Heart right ventricle (tissue), 16 donors: ENCODE measurements around the gene MTRFR. TPM values are rescaled to one million over a fixed set of nuclear protein-coding genes. Genes with fewer than 3 reads are reported as not detected.

Source experiments
- ATAC-seq, 8 donors: fragments of 200-7000 bp; cut with Tn5 transposase; one replicate each; pipeline ENCODE4 v1.9.1; 2020; ENCODE audit warnings: mild to moderate bottlenecking in 8 of 8, moderate library complexity in 8 of 8, moderate number of reproducible peaks in 1 of 8
- DNase-seq, 2 donors: peaks; one replicate each; pipeline ENCODE4 v3.0.0-alpha.2; 2020
- H3K27ac ChIP-seq, 10 donors: fragments of 200-600 bp; sonication (generic) in 2 of 10; one replicate each; pipeline versions ENCODE4 v1.5.0 to v1.8.0; 2020 to 2022; ENCODE audit warnings: mild to moderate bottlenecking in 3 of 10
- H3K27me3 ChIP-seq, 7 donors: fragments of 200-600 bp; one replicate each; pipeline ENCODE4 v1.8.0; 2021 to 2022; ENCODE audit warnings: mild to moderate bottlenecking in 2 of 7
- H3K36me3 ChIP-seq, 9 donors: fragments of 200-600 bp; sonication (generic) in 1 of 9; one replicate each; pipeline versions ENCODE4 v1.5.0 to v1.8.0; 2020 to 2022; ENCODE audit warnings: mild to moderate bottlenecking in 2 of 9
- H3K4me1 ChIP-seq, 9 donors: fragments of 200-600 bp; sonication (generic) in 1 of 9; one replicate each; pipeline versions ENCODE4 v1.5.0 to v1.8.0; 2020 to 2022; ENCODE audit warnings: mild to moderate bottlenecking in 4 of 9
- H3K4me3 ChIP-seq, 10 donors: fragments of 200-600 bp; sonication (generic) in 2 of 10; one replicate each; pipeline versions ENCODE4 v1.5.0 to v1.8.0; 2020 to 2022; ENCODE audit warnings: mild to moderate bottlenecking in 7 of 10, moderate library complexity in 2 of 10
- H3K9me3 ChIP-seq, 11 donors: fragments of 200-600 bp in 10 of 11; sonication (generic) in 2 of 11; one replicate each; pipeline versions ENCODE4 v1.5.0 to v1.8.0; 2013 to 2022; ENCODE audit warnings: mild to moderate bottlenecking in 2 of 11, control low read depth in 1 of 11, moderate library complexity in 1 of 11
- WGBS, 2 donors: extraction: QIAGEN DNeasy Blood & Tissue Kit; methylation state at CpG; one replicate each; pipeline ENCODE4 v1.1.7; 2013; ENCODE audit warnings: inconsistent platforms in 1 of 2; 5-methylcytosine and 5-hydroxymethylcytosine counted together
- intact Hi-C, 10 donors: fragments of 100-400 bp; cut with DNase I; formaldehyde crosslinking; loops; one replicate each; pipeline versions ENCODE4 v1.11.1 to v1.14.2; 2022
- polyA plus RNA-seq, 2 donors: library from polyadenylated mRNA; stranded (reverse); fragments of 200-250 nt; gene quantifications; one replicate each; pipeline ENCODE4 v1.2.3, GENCODE V29; 2013
- total RNA-seq, 10 donors: library from RNA; stranded (reverse); fragmentation: NEBNext Ultra II Directional in 3 of 10; extraction: Animal tissue kit (Norgen Biotek cat#: 25700) in 3 of 10; gene quantifications; one replicate each; pipeline versions ENCODE4 v1.2.1 to v1.2.4, GENCODE V29; 2021 to 2023
- TF ChIP-seq, protein P1 (sequence below), 9 donors: fragments of 200-600 bp; sonication (generic) in 2 of 9; IDR thresholded peaks; one replicate each; pipeline versions ENCODE4 v1.5.0 to v1.8.0; 2021 to 2022; ENCODE audit warnings: antibody characterized with exemption in 9 of 9, mild to moderate bottlenecking in 5 of 9, moderate library complexity in 1 of 9
- donor health status: Arrhythmogenic right ventricular cardiomyopathy.
- donor health status: ischemic (EF 13 %, LVEDD 7.1; RV severe dilation, severe dysfunction).
- donor health status: healthy with polysubstance abuse.
- donor health status: DM: no; HTN: yes; CAD: no.
- donor health status: DM: no; HTN: no; CAD: no.
- donor health status: ischemic (EF 25% LVEDD 6.9; RV normal size, moderate dysfunction).
- donor health status: ischemic (EF 25% LVEDD 5.7; RV mildly dilated, moderate dysfunction).
- donor health status: healthy.
- donor health status: DM: yes; HTN: yes; CAD: no.
- donor health status: Ischemic cardiomyopathy.
- donor health status: ischemic (EF 35%, LVEDD 5.7; RV mildly dilated, moderate dysfunction).
- donor health status: nonischemic (EF 11% LVEDD 7.7; RV severe dilation, severe dysfunction).
- donor health status: DM: yes; HTN: yes; CAD: no.
- donor health status: PGD.
- donor health status: ischemic (EF 29% LVEDD 5.4; RV normal size, mild dysfunction).
- donor health status: nonischemic (EF 23%, LVEDD 6.1; RV moderate dilation, normal function).

The MTRFR gene
- total and polyA plus RNA-seq, 12 donors = 9.5 to 20.9 (median 11.1) TPM

DNA sequence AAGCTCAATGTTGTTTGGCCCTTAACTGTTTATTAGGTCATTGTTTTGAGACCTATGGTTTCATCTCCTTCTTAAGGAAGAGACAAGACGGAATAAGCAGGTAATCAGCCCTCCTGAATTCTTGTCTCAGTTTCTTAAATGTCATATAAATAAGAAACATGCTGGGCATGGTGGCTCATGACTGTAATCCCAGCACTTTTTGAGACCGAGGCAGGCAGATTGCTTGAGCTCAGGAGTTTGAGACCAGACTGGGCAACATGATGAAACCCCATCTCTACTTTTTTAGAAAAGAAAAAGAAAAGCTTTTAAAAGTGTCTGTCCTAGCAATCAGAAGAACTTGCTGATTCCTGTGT is 5.1 kb downstream of the MTRFR start:
- Histone ChIP-seq H3K9me3 (no peaks in the 10 kb centered on the region), H3K36me3 (peaks cover 0 to 39% (median 0%) of the 10 kb centered on the region in 9 donors), H3K4me1 (peaks cover 14 to 69% (median 44%) of the 10 kb centered on the region in 9 donors), H3K27me3 (no peaks in the 10 kb centered on the region), H3K27ac (peak overlapping the region in 2 of 10 donors; percentile 35 to 46), H3K4me3 (no peak overlapping the region)
- WGBS, 2 donors = 55 to 60% methylated on average over 2 of the region's 2 CpGs
- intact Hi-C loops = loop anchor here in 9 of 10 donors (5.0 to 10.0 kb wide), 8 partner anchors 194 to 444 kb away; partner anchors contain the start of genes ARL6IP4 (in 2 of the 9), OGFOD2 (in 2 of the 9) and ABCB9 (in 1 of the 9)
- TF ChIP-seq, protein P1, sequence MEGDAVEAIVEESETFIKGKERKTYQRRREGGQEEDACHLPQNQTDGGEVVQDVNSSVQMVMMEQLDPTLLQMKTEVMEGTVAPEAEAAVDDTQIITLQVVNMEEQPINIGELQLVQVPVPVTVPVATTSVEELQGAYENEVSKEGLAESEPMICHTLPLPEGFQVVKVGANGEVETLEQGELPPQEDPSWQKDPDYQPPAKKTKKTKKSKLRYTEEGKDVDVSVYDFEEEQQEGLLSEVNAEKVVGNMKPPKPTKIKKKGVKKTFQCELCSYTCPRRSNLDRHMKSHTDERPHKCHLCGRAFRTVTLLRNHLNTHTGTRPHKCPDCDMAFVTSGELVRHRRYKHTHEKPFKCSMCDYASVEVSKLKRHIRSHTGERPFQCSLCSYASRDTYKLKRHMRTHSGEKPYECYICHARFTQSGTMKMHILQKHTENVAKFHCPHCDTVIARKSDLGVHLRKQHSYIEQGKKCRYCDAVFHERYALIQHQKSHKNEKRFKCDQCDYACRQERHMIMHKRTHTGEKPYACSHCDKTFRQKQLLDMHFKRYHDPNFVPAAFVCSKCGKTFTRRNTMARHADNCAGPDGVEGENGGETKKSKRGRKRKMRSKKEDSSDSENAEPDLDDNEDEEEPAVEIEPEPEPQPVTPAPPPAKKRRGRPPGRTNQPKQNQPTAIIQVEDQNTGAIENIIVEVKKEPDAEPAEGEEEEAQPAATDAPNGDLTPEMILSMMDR (IDR thresholded peaks at IDR 0.05) = peak in 1 of 9 donors; percentile 6
- DNase-seq (no peak), ATAC-seq (no peak)

DNA sequence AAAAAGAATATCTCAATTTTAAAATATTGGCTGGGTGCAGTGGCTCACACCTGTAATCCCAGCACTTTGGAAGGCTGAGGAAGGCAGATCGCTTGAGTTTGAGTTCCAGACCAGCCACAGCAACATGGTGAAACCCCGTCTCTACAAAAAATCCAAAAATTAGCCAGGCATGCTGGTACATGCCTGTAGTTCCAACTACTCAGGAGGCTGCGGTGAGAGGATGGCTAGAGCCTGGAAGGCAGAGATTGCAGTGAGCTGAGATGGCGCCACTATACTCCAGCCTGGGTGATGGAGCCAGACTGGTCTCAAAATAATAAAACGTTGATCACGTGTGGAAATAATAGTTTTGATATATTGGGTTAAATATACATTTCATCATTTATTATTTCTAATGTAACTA is 5.7 kb downstream of the MTRFR start:
- Histone ChIP-seq H3K9me3 (no peaks in the 10 kb centered on the region), H3K4me1 (peaks cover 14 to 71% (median 42%) of the 10 kb centered on the region in 9 donors), H3K36me3 (peaks cover 0 to 39% (median 0%) of the 10 kb centered on the region in 9 donors), H3K27ac (no peak overlapping the region), H3K27me3 (no peaks in the 10 kb centered on the region), H3K4me3 (no peak overlapping the region)
- DNase-seq (no peak), ATAC-seq (no peak)
- 91% methylated on average over 6 of the region's 6 CpGs for WGBS, 2 donors
- intact Hi-C loops = loop anchor here in 9 of 10 donors (5.0 to 10.0 kb wide), 8 partner anchors 194 to 444 kb away; partner anchors contain the start of genes ARL6IP4 (in 2 of the 9), OGFOD2 (in 2 of the 9) and ABCB9 (in 1 of the 9)
- TF ChIP-seq, protein P1 (IDR thresholded peaks at IDR 0.05) = no peak

DNA sequence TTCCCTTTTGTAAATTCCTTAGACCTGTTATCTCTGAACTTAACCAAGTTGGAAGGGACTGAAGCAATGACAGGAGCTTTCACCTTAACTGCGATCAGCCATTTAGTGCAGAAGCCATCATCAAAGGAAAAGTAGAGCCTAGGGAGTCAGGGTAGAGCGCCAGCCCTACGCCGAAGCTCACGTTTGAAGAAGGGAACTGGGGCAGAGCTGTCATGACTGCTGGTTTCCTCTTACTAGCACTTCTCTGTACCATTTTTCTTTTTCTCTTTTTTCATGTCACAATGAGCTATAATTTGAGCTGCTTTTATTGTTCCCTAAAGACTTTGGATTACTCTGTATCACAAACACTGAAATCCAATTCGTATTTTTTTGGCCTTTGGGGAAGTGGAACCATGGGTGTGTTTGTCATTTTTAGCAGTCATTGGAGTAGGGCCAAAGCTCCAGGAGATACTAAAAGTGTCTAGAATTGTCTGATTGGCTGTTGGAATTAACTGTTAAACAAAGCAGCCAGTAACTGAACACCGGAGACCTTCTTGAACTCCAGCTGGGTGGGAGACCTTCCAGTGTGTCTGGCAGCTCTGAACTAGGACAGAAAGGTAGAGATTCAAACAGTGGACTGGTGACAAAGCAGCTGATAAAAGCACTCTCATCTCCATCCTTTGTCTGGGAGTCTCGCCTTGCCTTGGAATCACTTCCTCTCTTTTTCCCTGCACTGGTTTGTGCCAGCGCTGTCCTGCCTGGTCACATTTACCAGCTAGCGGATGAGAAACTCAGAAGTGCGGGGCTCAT is 9.1 kb downstream of the MTRFR start:
- 26 to 36% methylated on average over 11 of the region's 11 CpGs for WGBS, 2 donors
- Histone ChIP-seq H3K27me3 (no peaks in the 10 kb centered on the region), H3K4me3 (no peak overlapping the region), H3K36me3 (peaks cover 0 to 23% (median 0%) of the 10 kb centered on the region in 9 donors), H3K4me1 (peaks cover 12 to 40% (median 28%) of the 10 kb centered on the region in 9 donors), H3K9me3 (no peaks in the 10 kb centered on the region), H3K27ac (peak overlapping the region in 8 of 10 donors; percentile 9 to 69 (median 32))
- no peak for DNase-seq
- TF ChIP-seq, protein P1 (IDR thresholded peaks at IDR 0.05) = no peak
- peak; percentile 39 to 72 (median 61) for ATAC-seq
- intact Hi-C loops = no loop called here

DNA sequence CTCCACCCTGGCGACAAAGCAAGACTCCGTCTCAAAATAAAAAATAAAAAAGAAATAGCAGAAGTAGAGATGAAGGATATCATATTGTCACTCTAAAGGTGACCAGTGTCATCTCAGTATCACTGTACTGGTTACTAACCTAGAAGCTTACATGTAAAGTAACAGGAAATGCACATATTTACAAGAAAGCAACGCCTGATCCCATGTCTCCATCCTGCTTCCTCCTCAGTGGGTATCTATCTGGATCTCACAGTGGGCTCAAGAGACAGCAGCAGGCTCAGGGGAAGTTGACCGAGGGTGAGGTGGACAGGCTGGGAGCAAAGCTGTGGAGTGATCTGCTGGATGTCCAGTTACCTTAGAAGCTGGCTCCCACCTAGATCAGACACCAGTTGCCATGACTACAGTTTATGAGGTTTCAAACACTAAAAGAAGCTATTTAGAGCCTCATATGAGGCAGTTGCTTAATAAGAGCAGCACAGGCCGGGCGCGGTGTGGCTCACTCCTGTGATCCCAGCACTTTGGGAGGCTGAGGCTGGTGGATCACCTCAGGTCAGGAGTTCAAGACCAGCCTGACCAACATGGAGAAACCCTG is 10.5 kb downstream of the MTRFR start:
- intact Hi-C loops = no loop called here
- H3K27ac ChIP-seq = no peak overlapping the region
- peaks cover 12 to 28% (median 17%) of the 10 kb centered on the region in 9 donors for H3K4me1 ChIP-seq
- ATAC-seq (no peak), DNase-seq (no peak)
- H3K27me3 ChIP-seq = no peaks in the 10 kb centered on the region
- H3K4me3 ChIP-seq = no peak overlapping the region
- peaks cover 0 to 8% (median 0%) of the 10 kb centered on the region in 11 donors for H3K9me3 ChIP-seq
- TF ChIP-seq, protein P1 (IDR thresholded peaks at IDR 0.05) = no peak
- WGBS, 2 donors = 76 to 92% methylated on average over 7 of the region's 7 CpGs
- peaks cover 0 to 28% (median 0%) of the 10 kb centered on the region in 9 donors for H3K36me3 ChIP-seq
